ENCODE data around the gene PCDHGC5. TPM values are rescaled to one million over a fixed set of nuclear protein-coding genes. Genes with fewer than 3 reads are reported as not detected.

PCDHGC5 gene
- total RNA-seq, 4 donors from 2014 or later = 3.1 to 5.9 (median 3.8) TPM

DNA sequence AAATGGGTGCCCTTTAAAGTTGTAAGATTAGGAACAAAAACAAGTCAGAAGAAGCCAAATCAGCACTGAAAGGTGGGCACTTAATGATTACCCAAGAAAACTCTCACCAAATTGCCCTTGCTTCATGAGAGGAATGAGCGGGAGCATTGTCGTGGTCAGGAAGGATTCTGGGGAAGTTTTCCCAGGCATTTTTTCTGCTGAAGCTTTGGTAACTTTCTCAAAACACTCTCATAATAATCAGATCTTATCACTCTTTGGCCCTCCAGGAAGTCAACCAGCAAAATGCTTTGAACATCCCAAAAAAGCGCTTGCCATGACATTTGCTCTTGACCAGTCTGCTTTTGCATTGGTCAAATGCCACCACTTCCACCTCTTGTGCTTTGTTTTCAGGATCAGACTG lies 23.5 kb upstream of the PCDHGC5 start:
- no peaks in the 10 kb centered on the region for H3K27me3 ChIP-seq
- TF ChIP-seq, protein P1, sequence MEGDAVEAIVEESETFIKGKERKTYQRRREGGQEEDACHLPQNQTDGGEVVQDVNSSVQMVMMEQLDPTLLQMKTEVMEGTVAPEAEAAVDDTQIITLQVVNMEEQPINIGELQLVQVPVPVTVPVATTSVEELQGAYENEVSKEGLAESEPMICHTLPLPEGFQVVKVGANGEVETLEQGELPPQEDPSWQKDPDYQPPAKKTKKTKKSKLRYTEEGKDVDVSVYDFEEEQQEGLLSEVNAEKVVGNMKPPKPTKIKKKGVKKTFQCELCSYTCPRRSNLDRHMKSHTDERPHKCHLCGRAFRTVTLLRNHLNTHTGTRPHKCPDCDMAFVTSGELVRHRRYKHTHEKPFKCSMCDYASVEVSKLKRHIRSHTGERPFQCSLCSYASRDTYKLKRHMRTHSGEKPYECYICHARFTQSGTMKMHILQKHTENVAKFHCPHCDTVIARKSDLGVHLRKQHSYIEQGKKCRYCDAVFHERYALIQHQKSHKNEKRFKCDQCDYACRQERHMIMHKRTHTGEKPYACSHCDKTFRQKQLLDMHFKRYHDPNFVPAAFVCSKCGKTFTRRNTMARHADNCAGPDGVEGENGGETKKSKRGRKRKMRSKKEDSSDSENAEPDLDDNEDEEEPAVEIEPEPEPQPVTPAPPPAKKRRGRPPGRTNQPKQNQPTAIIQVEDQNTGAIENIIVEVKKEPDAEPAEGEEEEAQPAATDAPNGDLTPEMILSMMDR (IDR thresholded peaks at IDR 0.05) = no peak
- no peak for TF ChIP-seq POLR2A (IDR thresholded peaks at IDR 0.05)
- no peak for TF ChIP-seq EP300 (IDR thresholded peaks at IDR 0.05)
- peaks cover 0 to 16% (median 0%) of the 10 kb centered on the region in 4 donors for H3K9me3 ChIP-seq
- WGBS, 2 donors = 95 to 97% methylated on average over 3 of the region's 3 CpGs
- DNase-seq (ENCODE audit: low spot score in 2 of 2) = no peak
- peaks cover 0 to 11% (median 0%) of the 10 kb centered on the region in 3 donors for H3K36me3 ChIP-seq
- H3K4me1 ChIP-seq = no peaks in the 10 kb centered on the region
- no peak overlapping the region for H3K4me3 ChIP-seq
- H3K27ac ChIP-seq = no peak overlapping the region

DNA sequence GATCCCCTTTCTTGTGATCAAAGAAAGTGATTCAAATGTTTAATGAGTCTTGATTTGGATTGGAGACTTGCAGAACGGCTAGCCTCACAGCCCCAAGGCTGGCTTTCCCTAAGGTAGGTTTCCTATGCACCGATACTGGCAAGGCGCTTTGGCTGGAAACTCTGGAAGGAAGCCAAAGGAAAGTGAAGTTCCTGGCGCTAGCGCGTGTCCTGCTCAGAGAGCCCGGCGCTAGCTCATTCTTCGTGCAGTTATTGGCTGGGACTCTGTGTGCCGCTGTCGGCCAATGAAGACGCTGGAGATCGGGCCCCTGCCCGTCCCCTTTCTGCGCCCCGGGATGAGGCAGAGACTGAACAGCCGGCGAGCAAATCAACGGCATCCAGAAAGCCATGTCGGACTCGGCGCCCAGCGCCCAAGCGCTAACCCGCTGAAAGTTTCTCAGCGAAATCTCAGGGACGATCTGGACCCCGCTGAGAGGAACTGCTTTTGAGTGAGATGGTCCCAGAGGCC lies 13.2 kb upstream of the PCDHGC5 start, which contains the start of gene PCDHGC3:
TSS of gene PCDHGC3 (plus strand) at position 342 of the 507 bp plus-strand sequence. CDS start at position 493, 151 bp downstream.
- Histone ChIP-seq H3K4me1 (peaks cover 3 to 44% (median 26%) of the 10 kb centered on the region in 4 donors), H3K9me3 (no peaks in the 10 kb centered on the region), H3K27ac (peak within 1 kb of the TSS; percentile 57 to 88 (median 78)), H3K27me3 (no peaks in the 10 kb centered on the region), H3K4me3 (peak within 1 kb of the TSS; percentile 29 to 60 (median 46)), H3K36me3 (peaks cover 0 to 6% (median 0%) of the 10 kb centered on the region in 3 donors)
- 0 to 2% methylated on average over 12 to 28 of the region's 28 CpGs for WGBS, 2 donors
- peak; percentile 79 to 84 for DNase-seq (ENCODE audit: low spot score in 2 of 2)
- TF ChIP-seq POLR2A (IDR thresholded peaks at IDR 0.05) (peak in 1 of 2 donors; percentile 47), EP300 (IDR thresholded peaks at IDR 0.05) (peak in 1 of 2 donors; percentile 72)
- TF ChIP-seq, protein P1 (IDR thresholded peaks at IDR 0.05) = peak; percentile 38 to 74 (median 61)

DNA sequence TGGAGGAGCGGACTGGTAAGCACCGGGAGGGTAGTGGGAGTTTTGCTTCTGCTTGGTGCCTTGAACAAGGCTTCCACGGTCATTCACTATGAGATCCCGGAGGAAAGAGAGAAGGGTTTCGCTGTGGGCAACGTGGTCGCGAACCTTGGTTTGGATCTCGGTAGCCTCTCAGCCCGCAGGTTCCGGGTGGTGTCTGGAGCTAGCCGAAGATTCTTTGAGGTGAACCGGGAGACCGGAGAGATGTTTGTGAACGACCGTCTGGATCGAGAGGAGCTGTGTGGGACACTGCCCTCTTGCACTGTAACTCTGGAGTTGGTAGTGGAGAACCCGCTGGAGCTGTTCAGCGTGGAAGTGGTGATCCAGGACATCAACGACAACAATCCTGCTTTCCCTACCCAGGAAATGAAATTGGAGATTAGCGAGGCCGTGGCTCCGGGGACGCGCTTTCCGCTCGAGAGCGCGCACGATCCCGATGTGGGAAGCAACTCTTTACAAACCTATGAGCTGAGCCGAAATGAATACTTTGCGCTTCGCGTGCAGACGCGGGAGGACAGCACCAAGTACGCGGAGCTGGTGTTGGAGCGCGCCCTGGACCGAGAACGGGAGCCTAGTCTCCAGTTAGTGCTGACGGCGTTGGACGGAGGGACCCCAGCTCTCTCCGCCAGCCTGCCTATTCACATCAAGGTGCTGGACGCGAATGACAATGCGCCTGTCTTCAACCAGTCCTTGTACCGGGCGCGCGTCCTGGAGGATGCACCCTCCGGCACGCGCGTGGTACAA lies 12.6 kb upstream of the PCDHGC5 start:
- TF ChIP-seq POLR2A (IDR thresholded peaks at IDR 0.05) (peak in 1 of 2 donors; percentile 7), EP300 (IDR thresholded peaks at IDR 0.05) (peak in 1 of 2 donors; percentile 4)
- TF ChIP-seq, protein P1 (IDR thresholded peaks at IDR 0.05) = no peak
- peak overlapping the region; percentile 57 to 88 (median 78) for H3K27ac ChIP-seq
- WGBS, 2 donors = 1 to 2% methylated on average over 55 to 58 of the region's 58 CpGs
- peaks cover 0 to 1% (median 0%) of the 10 kb centered on the region in 3 donors for H3K36me3 ChIP-seq
- H3K4me1 ChIP-seq = peaks cover 3 to 49% (median 26%) of the 10 kb centered on the region in 4 donors
- H3K27me3 ChIP-seq = no peaks in the 10 kb centered on the region
- peak; percentile 41 to 50 for DNase-seq (ENCODE audit: low spot score in 2 of 2)
- peak overlapping the region; percentile 29 to 60 (median 46) for H3K4me3 ChIP-seq
- no peaks in the 10 kb centered on the region for H3K9me3 ChIP-seq

DNA sequence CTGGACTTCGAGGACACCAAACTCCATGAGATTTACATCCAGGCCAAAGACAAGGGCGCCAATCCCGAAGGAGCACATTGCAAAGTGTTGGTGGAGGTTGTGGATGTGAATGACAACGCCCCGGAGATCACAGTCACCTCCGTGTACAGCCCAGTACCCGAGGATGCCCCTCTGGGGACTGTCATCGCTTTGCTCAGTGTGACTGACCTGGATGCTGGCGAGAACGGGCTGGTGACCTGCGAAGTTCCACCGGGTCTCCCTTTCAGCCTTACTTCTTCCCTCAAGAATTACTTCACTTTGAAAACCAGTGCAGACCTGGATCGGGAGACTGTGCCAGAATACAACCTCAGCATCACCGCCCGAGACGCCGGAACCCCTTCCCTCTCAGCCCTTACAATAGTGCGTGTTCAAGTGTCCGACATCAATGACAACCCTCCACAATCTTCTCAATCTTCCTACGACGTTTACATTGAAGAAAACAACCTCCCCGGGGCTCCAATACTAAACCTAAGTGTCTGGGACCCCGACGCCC lies 11.8 kb upstream of the PCDHGC5 start:
- no peaks in the 10 kb centered on the region for H3K9me3 ChIP-seq
- peaks cover 3 to 52% (median 26%) of the 10 kb centered on the region in 4 donors for H3K4me1 ChIP-seq
- 32 to 37% methylated on average over 24 of the region's 24 CpGs for WGBS, 2 donors
- H3K36me3 ChIP-seq = no peaks in the 10 kb centered on the region
- DNase-seq (ENCODE audit: low spot score in 2 of 2) = no peak
- no peaks in the 10 kb centered on the region for H3K27me3 ChIP-seq
- peak overlapping the region in 2 of 4 donors; percentile 86 to 88 for H3K27ac ChIP-seq
- H3K4me3 ChIP-seq = peak overlapping the region; percentile 29 to 60 (median 46)
- TF ChIP-seq, protein P1 (IDR thresholded peaks at IDR 0.05) = no peak
- TF ChIP-seq POLR2A (IDR thresholded peaks at IDR 0.05) = no peak
- TF ChIP-seq EP300 (IDR thresholded peaks at IDR 0.05) = no peak

Data from tibial nerve (tissue), 4 donors.